Measurements from ENCODE around the gene KRTAP10-12.

- TF ChIP-seq CTCF (conservative IDR thresholded peaks at IDR 0.05; ENCODE audit: low read depth, low read length) (no peak), RFX5 (IDR thresholded peaks at IDR 0.05; ENCODE audit: low read depth, low read length) (no peak)
Measured at GRCh38 chr21:44697811-44698734, 1.1 kb downstream of the KRTAP10-12 start.
